ENCODE results near the gene MMP1. TPM values are rescaled to one million over a fixed set of nuclear protein-coding genes. Genes with fewer than 3 reads are reported as not detected.
A peak's percentile ranks its signal among the peaks of the same experiment; 100 is the strongest.

The MMP1 gene
- polyA plus RNA-seq (ENCODE audit: insufficient read length in 12 of 12), result under 1 TPM in 9 of 12 donors, not detected in 3; 0.15 to 0.88 (median 0.46) TPM
- long read RNA-seq, donor 1, result 0 reads
- long read RNA-seq, donor 2, result 0 reads
- long read RNA-seq, donor 3, partial matches to known transcripts, result 0 of 1 reads
- long read RNA-seq, donor 3, other reads (novel, unspliced or antisense), result 0 of 1 reads
- long read RNA-seq, donor 4, result 0 reads
- long read RNA-seq, donor 5, result 0 reads
- long read RNA-seq, donor 6, result 0 reads
- long read RNA-seq, donor 7, result 0 reads
- long read RNA-seq, donor 8, result 0 reads
- long read RNA-seq, donor 9, result 0 reads
- long read RNA-seq, donor 10, result 0 reads
- long read RNA-seq, donor 11, result 0 reads

DNA sequence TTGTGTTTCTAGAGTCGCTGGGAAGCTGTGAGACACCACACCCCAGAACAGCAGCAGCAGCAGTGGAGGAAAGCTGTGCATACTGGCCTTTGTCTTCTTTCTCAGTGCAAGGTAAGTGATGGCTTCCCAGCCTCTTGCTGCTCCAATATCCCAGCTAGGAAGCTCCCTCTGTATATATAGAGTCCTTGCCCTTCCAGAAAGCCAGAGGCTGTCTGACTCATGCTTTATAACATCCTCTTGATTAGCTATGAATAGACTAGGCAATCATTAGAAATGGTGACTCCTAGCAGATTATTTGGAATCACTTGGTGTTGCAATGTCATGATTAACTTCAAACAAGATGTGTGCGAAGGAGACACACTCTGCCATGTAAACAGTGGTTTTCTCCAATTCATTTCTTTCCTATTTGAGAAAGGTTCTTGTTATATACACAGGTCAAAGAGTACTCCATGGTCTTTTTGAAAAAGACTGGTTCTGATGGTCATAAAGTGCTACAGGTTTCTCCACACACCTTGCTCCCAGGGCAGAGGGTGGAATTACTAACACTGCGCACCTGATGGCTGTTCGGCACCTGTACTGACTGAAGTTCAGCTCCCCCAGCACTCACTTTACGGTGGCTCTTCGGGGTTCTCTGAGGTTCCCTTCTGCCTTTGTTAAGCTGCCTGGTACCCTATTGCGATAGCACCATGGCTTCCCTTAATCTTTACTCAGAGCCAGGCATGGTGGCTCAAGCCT, at the start of gene MMP1:
Gene MMP1 (minus strand): TSS at position 149 of the 735 bp plus-strand sequence. CDS start 68 bp downstream, at position 81.
- DNase-seq, result no peak

- DNase-seq, result no peak
These were observed 48.3 kb upstream of the MMP1 start for GRCh38 chr11:102846292-102846691.

DNA sequence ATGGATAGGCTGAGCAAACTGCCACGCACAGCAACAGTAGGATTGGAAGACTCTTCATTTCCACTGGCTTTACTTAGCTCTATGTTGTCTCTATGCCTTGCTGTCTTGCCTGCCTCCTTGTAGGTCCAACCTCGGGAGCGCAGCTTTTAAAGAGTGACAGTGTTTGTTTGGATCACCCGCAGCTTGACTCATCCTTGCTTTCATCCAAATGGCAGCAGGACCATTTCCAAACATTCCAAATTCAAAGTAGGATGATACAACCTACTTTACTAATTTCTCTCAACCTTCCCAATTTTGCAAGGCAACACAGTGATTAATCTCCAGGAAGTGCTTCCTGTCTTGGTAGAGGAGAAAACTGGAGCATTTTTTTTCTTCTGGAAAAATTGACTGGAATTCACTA, 45.5 kb upstream of the MMP1 start, which contains the start of gene MMP3:
Gene MMP3 (minus strand): TSS at position 121 of the 400 bp plus-strand sequence. CDS start 63 bp downstream, at position 58.
- DNase-seq, result no peak

DNA sequence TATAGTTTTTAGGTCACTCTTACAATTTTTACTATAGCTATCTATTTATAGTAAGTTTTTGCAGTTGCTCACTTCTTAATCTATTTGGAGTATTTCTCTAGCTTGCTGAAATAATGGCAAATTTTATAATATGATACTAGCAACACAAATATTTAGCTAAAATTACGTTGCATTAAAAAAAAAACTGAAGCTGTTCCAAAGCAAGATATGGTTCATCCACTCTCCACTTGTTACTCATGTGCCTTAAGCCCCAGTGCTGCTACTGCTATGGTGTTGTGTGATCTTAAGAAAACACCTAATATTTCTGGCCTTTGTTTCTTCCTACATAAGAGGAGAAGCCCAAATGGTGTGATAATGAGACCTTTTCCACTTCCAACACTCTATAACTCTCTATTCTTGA, 45.0 kb upstream of the MMP1 start:
- no peak for DNase-seq

DNA sequence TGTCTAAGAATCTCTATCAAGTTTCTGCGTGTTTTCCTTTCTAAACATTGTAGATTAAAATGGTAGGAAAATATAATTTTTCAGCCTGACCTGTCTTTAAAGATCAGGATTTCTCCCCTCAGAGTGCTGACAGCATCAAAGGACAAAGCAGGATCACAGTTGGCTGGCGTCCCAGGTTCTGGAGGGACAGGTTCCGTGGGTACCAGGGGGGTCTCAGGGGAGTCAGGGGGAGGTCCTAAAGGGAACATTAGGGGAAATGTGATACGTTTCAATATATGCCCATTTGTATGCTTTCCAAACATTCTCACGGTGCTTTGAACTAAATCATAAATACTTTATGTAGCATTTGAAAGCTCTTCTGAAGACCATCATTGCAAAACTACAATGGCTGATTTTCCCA, 42.1 kb upstream of the MMP1 start:
- no peak for DNase-seq

- DNase-seq, result no peak
These were observed 39.7 kb upstream of the MMP1 start for GRCh38 chr11:102837646-102838045.

- no peak for DNase-seq
These were observed 39.2 kb upstream of the MMP1 start for GRCh38 chr11:102837156-102837555.

DNA sequence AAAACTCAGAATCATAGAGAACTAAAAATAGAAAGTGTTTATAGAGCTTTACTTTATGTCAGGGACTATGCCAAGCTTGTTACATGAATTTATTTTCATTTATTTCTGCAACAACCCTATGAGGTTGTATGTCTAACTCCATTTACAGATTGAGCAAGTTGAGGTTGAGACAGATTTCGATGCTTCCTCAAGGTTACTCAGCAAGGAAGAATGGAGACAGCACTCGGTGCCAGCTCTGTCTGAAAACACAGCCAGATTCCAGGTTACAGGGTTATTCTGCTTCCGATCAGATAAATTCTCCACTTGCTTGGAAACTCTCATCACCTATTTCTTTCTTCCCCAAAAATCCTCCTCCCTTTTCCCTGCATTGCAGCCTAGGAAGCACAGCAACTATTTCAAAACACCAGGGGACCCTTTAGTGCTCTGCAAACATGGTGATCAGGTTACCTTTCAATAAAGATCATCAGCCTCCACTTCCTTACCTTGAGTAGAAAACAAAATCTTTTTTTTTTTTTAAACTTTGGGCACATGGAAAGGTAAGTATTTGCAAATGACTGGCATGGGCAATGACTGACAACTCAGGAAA, 38.4 kb upstream of the MMP1 start:
- DNase-seq, result no peak

DNA sequence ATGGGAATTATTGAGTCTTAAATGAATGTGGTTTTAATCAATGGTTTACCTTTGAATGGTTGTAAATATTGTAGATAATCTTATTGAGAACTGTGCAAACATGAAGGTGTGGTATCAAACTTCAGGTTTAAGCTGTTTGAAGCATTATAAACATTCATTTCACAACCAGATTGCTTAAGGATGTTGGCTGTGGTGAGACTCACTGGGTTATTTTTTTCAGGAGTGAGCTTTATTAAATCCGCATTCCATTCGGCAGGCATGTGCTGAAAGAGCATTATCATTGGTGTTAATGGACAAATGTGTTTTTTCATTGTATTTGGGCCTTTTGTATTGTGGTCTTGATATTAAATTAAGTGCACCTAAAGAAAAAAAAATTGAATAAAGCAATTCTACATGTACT, 35.8 kb upstream of the MMP1 start:
- DNase-seq, result no peak

DNA sequence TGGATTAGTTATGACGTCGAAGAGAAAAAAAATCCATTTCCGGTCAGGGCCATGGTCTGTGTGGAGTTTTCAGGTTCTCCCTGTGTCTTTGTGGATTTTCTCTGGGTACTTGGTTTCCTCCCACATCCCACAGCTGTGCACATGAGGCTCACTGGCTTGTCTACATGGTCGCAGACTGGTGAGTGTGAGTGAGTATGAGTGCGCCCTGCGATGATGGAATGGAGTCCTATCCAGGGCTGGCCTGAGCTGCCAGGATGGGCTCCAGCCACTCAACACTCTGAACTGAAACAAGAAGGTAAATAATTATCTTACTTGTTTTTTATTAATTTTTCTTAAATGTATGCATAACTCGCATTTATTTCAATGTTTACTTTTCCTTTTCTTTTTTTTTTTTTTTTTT, 34.7 kb upstream of the MMP1 start:
- DNase-seq, result no peak

GRCh38 chr11:102831489-102832440, 33.8 kb upstream of the MMP1 start:
- DNase-seq, result peak; percentile 81

- no peak for DNase-seq
These were observed 33.1 kb upstream of the MMP1 start for GRCh38 chr11:102831128-102831488.

GRCh38 chr11:102830001-102830727, 32.2 kb upstream of the MMP1 start:
- no peak for DNase-seq

DNA sequence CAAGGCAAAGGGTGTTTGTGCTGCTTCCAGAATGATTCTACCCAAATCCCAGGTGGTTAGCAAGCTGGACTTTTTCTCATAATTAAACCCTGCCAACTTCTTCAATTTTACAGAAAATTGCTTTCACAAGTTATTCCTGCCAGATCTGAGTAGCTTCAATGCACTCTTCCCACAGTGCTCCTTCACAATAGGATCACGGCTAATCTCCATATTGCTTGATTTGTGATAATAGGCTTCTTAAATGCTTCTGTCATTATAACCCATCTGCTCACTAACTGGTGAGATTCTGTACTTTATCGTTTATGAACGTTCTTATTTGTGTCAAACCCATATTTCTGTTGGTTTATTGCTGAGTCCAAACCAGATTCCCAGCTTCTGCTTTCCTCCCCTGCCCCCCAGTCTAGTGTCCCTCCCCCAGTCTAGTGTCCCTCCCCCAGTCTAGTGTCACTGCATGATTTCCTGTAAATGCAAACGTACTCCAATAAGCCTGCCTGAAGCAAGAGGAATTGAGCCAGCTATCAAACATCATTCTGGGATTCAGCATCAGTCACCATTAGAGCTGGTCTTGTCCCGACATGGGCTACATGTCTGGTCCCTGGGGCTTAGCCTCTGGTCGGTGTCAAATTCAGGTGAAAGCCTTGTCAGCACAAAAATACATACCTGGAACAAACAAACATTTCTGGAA, 31.5 kb upstream of the MMP1 start:
- DNase-seq, result no peak

DNA sequence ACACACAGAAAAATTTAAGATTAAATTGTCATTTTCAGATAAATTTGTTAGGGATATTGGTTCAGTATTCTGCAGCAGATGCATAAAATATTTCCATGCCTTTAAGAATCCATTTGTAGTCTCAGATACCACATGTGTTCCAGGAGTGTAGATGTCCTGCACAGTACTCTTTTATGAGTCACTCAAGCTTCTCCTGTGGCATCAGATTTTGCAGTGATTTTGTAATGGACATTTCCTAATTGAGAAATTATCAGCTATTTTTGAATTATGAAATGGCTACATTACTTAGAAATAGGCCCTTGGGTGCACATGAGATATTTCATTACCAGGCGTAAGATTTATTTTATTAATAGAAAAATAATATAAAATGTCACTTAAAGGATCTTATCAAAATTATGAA, 26.6 kb upstream of the MMP1 start:
- DNase-seq, result no peak

GRCh38 chr11:102819491-102819890, 21.5 kb upstream of the MMP1 start:
- DNase-seq, result no peak

DNA sequence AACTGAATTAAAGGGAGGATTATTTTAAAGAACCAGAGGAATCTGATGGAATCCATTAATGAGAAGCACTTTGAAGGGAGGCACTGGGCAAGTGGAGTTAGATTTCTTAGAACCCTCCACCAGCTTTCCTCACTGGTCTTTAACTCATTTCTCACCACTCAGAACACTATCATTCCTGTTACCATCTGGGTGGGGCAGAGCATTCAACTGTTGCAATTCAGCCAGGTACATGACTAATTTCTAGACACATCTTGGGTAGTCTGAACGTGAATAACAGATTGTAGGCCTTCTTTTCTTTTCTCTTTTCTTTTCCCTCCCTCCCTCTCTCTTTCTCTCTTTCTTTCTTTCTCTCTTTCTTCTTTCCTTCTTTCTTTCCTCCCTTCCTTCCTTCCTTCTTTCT, 15.5 kb upstream of the MMP1 start:
- no peak for DNase-seq

GRCh38 chr11:102812188-102812587, 14.2 kb upstream of the MMP1 start:
- DNase-seq, result no peak

DNA sequence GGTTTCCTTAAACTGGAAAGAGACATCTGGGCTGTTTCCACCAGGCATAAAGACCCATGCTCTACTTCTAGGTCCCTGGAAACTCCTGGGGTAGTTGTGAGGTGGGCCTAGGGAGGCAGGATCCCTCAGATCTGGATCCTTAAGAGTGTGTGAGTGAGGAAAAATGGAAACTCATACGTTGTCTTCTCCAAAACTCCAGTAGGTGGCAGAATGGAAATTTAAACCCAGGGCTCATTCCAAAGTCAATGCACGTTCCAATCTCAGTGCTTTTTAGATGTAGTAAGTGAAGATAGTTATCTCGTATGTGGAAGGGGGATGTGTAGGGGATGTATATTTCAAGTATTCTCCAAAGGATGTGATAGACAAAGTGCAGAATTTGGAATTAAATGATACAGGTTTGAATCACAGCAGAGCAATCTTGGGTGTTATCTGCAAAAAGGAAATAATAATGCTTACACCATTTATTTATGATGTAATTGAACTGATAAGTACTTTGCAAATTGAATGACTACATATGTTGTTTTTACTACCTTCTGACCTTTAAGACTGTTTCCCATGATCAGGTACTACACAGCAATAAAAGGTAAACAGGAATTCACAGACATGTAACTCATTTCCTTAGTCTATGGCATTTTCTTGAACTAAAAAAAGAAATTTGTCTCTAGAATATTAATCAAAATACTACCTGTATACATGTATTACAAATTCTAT, 13.1 kb upstream of the MMP1 start:
- no peak for DNase-seq

GRCh38 chr11:102809971-102810370, 12.0 kb upstream of the MMP1 start:
- no peak for DNase-seq
